GM21367 (cell line): ENCODE measurements around the gene DPAGT1.
"Not testable (repeated sequence)": the region's sequence is repeated elsewhere in the genome, so short reads cannot be mapped to it uniquely, and the experiment has no call there.

Source experiments
- ATAC-seq: cut with Tn5 transposase; IDR thresholded peaks from one replicate; pipeline ENCODE4 v1.9.1; 2021; ENCODE audit not compliant: unreplicated experiment

Gene DPAGT1

DNA sequence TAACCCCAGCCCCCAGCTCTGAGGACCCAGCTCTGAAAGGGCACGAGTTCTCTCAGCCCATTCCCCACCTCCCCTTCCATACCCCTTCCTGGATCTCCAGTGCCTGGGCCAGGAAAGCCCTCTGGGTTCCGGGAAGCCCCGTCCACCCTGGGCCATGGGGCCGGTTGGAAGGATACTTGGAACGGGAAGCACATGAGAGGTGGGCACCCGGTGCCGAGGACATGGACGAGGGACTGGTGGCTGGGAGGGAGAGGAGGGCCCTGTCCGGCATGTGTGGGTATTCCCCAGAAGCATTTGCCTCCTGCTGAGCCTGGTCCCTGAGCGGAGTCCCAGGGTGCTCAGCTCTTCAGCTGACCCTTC is 14.6 kb upstream of the DPAGT1 start:
- no peak for ATAC-seq

DNA sequence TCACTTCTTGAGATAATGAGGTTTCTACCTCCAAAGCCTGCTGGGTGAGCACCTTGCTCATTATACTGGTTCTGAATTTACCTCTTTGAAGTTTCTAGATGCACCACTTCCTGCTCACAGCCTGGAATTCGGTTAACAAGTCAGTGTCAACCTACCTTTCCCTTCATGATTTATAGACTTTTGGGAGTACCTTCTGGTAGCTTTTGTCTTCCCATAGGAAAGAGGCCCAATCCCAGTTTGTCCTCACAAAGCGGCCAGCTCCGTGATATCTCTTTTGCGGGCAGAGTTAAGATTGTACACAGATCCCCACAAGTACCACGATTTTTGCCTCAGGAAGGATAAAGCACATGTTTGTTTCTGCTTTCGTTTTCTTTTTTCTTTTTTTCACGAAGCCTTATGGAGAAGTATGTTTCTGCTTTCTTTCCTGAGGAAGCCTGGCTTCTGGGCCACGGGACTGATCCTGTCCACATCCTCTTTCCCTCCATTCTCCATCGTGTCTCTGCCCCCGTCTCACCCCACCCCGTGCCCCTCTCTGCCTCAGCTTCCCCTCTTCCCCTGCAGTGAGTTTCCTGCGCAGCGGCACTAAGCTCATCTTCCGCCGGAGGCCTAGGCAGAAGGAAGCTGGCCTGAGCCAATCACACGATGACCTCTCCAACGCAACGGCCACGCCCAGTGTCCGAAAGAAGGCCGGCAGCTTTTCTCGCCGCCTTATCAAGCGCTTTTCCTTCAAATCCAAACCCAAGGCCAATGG is 14.0 kb upstream of the DPAGT1 start:
- no peak for ATAC-seq

DNA sequence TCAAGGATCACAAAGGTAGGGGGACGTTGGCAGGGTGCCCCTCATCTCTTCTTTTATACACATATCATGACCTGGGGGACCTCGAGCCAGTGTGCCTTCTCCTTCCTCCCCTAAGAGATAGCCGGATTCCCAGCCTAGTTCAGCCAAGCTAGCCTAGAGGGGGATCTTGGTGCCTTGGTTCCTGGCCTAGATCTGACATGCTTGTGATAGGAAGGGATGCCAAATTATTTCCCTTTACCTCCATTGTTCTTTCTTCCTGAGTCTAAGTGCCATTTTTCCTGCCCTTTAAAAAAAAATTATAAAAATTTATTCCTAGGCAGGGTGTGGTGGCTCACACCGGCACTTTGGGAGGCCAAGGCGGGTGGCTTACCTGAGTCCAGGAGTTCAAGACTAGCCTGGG is 12.7 kb upstream of the DPAGT1 start:
- no peak for ATAC-seq

DNA sequence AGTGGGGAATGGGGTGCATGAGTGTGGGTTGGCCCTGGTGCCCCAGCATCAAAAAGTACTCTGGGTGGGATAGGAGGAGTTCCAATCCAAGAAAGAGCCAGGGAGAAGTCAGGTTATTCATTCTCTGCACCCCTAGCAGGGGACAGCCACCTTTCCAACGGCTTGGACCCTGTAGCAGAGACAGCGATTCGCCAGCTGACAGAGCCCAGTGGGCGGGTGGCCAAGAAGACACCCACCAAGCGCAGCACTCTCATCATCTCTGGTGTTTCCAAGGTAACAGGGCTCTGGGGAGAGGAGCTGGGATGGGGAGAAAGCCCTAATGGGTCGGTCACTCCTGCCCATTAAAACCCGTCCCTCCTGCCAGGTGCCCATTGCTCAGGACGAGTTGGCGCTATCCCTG is 12.1 kb upstream of the DPAGT1 start:
- no peak for ATAC-seq

DNA sequence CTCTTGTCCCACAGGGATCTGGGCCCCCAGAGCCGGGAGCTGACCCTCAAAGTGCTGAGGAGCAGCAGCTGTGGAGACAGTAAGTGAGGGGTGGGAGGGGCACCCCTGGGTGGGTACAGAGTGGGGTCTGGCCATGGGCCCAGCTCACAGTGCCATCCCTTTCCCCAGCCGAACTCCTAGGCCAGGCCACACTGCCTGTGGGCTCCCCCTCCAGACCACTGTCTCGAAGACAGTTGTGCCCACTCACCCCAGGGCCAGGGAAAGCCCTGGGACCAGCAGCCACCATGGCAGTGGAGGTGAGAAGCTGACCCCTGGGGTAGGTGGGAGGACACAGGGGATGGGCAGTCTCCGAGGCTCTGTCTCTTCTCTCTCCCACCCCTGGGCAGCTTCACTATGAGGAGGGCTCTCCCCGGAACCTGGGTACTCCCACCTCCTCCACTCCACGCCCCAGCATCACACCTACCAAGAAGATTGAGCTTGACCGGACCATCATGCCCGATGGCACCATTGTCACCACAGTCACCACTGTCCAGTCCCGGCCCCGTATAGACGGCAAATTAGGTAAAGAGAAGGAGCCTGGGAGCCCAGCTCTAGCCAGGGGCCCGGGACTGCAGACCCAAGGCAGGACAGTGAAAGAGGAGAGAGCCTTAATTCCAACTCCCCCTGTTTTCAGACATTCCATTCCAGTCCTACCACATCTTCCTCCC is 10.8 kb upstream of the DPAGT1 start:
- ATAC-seq = no peak

DNA sequence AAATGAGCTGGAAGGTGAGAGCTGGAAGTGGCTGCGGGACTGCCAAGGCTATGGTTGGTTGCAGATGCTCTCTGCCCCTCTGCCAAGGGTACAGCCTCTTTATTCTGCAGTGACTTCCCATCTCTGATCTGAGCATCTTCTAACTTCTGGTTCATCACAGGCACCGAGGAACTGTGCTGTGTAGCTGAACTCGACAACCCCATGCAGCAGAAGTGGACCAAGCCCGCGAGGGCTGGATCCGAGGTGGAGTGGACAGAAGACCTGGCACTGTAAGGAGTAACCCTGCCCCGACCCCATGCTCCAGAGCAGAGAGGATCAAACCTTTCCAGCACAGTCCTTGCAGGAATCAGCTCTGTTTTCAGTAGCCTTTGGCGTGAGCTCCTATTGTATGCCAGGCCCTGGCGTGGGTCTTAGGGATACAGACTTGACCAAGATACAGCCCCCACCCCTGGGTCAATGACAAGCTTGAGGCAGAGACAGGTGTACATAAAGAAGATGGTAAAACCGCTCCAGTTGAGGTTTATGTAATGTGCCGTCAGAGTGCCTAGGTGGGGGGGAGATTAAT is 9.8 kb upstream of the DPAGT1 start:
- no peak for ATAC-seq

DNA sequence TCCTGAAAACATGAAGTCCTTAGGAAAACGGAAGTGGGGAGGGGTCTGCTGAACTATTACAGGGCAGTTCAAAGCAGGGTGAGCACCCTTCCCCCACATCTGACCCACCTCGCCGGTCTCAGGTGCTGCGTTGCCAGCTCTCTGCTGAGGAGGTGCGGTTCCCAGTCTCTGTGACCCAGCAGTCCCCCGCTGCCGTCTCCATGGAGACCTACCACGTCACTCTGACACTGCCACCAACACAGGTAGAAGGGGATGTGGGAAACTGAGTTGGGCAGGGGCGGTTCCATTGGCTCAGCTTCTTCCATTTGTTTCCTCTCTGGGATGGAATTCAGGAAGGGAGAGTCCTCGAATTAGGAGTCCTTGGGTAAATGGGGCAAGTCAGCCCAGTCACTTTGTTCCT is 8.8 kb upstream of the DPAGT1 start:
- no peak for ATAC-seq

DNA sequence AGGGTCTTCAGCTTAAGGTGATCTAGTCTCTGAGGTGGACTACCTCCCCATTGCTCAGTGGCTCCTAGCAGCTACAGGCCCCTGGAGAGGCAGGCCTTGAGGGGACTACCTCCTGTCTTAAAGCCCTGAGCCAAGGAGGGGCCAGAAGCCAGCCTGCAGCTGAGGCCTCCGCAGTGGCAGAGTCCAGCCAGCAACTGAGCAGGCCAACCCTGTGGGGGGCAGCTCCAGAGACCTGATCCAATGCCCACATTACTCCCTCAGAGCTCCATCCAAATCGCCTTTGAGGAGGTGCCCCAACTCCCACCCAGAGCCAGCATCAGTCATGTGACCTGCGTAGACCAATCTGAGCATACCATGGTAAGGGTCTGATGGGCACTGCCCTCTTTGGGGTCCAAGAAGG is 8.2 kb upstream of the DPAGT1 start:
- no peak for ATAC-seq

DNA sequence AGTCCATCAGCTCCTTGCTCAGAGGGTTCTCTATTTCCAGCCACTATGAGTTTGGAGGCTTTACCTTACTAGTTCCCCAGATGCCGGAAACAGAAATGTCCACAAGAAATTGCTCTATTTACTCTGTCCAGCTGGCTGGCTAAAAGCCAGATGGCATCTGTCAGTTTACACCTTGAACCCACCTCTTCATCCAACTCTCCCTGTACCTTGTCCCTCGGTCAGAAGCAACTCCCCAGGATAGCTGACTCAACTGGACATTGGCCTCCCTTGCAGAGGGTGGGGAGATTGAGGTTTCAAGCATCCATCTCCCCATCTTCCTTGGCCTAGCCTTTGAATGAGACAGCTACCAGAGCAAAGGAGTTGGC is 7.2 kb upstream of the DPAGT1 start:
- no peak for ATAC-seq

DNA sequence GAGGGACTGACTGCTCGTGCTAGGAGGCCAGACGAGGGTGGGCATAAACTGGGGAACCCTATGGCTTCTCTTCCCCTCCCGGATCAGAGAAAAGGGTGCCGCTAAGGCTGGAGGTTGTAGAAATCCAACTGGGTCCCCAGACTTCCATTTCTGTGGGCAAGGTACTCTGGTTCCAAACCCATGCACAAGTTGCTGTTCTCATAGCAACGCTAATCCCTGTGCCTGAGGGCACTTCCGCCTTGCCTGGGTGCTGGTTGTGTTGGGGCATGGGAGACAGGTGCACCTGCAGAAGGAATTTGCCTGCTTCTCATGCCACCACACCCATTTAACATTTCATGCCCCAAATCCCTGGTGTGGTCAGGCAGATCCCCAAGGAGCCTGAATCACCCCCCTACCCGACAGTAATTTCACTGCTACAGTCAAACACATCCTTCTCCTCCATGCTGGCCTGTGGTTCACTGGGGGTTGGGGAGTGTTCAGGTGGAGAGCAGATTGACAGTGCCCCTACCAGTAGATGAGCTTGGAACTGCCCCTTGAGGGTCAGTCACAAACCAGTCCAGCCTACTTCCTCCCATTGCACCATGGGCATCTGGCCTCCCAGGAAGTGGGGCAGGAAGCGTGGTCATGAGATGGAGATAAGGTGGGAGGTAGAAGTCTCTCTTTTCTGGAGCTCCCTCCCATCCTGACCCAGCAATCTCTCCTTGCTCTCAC is 6.6 kb upstream of the DPAGT1 start:
- no peak for ATAC-seq

DNA sequence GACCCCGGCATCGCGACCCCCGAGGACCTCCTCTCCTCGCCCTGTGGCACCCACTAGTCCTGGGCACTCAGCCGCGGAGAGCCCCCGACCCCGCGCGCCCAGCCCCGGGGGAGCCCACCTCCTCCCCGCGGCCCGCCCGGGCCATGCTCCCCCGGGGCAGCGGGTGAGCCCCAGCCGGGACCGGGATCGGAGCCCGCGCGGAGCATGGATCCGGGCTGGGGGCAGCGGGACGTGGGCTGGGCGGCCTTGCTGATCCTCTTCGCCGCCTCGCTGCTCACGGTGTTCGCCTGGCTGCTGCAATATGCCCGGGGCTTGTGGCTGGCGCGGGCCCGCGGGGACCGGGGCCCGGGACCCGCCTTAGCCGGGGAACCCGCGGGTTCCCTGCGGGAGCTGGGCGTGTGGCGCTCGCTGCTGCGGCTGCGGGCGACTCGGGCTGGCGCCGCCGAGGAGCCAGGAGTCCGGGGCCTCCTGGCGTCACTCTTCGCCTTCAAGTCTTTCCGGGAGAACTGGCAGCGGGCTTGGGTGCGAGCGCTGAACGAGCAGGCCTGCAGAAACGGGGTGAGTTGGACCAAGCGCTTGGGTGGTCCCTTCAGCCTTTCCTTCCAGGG is 6.0 kb upstream of the DPAGT1 start:
- peak; percentile 12 for ATAC-seq

DNA sequence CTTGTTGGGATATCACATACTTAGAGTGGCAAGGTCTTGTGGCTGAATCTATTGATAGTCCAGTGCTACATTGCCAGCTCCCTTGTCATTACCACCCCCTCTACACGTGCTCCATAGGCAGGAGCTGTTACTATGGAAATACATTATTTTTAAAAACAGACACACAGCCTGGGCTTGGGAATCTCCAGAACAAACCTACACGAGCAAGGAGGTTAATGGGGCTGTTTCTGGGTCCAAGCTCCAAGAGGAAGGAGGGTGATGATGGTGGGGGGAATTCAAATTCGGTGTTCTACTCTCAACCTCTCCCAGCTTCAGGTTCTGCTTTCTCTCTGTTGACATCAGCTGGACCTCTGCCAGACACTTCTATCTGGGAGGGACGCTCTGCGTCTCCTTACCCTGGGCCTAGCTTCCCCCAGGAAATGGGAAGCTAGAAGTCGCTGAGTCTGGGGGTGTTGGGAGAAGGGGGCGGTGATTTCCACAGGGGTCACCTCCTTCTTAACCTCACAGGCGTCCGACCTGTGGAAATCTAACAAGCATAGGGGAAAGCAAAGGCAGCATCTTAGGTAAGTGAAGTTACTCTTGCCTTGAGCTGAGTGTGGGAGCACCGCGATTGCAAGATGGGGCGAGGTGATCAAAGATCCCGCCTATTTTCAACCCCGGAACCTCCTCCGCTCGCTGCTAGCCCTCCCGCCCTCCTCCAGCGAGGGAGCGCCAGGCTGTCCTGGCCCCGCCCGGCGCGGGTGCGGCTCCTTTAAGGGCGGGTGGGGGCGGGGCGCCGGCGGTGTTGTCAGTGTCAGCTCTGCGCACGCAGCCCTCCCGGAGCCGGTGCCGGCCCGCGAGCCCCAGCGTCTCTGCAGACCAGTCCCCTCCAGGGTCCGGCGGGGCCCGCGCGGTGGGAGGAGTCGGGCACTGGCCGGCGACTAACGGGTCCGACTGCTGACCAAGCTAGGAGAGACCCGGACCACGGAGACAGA is 5.2 kb upstream of the DPAGT1 start, which contains the start of gene C2CD2L:
C2CD2L (plus strand) TSS at position 781 of the 974 bp plus-strand sequence. CDS start 398 bp downstream, outside the sequence.
- ATAC-seq = peak; percentile 58

DNA sequence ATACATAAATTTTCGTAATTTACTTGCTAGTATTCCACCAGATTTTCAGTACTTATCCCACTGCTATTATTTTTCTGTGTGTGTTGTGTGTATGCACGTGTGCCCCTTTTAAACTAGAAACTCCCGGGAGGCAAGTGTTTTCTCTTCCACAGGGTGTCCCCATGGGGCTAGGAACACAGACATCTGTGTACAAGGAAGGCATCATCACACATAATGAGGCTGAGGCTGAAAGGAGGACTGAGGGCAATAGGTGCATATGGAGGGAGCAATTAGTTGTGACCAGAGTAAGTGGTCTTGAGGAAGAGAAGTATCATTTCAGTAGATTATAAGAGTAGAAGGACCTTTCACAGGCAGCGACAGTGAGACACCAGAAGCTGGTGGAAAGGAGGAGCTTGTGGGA is 2.1 kb upstream of the DPAGT1 start:
- no peak for ATAC-seq

DNA sequence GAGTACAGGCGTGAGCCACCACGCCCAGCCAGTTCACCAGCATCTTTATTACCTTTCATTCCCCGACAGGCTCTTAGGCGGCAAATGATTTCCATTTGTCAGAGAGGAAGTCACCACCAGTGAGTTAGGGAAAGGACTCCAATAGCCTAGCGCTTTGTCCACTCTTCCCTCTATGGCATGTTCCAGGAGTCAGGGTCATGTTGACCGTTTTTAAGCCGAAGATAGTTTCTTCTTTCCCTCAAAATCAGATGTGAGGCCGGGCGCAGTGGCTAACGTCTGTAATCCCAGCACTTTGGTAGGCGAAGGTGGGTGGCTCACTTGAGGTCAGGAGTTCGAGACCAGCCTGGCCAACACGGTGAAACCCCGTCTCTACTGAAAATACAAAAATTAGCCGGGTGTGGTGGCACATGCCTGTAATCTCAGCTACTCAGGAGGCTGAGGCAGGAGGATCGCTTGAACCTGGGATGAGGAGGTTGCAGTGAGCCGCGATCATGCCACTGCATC is 1.6 kb upstream of the DPAGT1 start:
- ATAC-seq = not testable (repeated sequence)

DNA sequence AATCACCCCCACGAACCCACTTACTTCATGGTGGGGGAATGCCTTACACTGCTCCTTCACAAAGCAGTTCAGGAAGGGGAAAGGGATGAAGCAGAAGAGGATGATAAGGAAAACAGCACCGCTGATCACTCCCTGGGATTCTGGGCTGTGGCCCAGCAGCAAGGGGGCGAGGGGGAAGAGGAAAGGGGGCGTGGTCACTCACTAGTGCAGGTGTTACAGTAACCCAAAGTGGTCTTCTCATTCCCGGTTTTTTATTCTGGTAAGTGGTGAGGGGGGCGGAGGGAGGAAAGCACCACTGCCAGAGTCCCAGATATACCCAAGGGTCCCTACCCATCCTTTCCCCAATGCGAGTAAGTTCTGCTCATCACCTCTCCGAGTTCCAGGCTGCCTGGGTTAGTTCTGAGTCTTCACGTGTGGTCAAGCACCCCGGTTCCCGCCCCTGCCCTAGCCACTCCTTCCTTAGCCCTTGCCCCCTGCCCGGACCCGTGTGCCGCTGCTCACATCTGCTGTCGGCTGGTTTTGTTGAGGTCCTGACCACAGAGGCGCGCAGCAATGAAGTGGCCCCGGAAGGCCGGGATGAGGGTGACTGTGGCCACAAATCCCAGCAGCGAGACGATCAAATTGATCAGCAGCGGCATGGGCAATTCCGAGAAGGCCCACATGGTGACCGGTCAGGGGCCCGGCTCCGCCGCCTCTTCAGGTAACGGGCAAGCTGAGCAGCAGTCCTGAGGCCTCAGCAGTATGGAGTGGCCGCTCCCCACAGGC is 477 bp downstream of the DPAGT1 start:
- peak; percentile 11 for ATAC-seq

DNA sequence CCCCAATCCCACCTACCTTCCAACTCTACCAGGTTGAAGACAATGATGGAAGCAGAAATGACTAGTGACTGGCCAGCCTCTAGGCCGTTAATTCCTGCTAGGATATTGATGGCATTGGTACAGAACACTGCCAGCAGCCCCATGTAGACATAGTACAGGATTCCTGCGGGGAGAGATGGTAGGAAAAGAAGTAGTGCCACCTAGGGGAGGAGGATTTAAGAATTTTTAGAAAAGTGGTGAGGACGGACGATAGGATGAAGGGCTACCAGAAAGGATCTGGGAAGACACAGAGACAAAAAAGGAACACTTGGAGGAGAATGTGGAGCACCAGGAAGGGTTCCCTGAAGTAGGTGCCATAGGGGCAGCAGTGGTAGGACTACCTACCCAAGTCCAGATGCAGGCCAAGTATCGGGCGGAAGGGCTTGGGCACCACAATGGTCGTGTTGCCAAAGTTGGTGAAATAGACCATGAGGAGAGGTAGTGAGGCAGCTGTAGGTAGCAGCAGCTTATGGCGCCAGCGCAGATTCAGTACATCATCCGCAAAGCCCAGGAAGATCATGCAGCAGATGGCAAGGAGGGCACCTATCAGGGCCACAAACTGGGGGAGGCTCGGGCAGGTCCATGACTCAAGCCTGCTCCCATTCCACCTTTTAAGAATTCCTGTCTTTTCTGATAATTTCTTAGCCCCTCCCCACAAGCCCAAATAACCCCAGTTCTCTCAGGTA is 1.2 kb downstream of the DPAGT1 start:
- ATAC-seq = no peak

DNA sequence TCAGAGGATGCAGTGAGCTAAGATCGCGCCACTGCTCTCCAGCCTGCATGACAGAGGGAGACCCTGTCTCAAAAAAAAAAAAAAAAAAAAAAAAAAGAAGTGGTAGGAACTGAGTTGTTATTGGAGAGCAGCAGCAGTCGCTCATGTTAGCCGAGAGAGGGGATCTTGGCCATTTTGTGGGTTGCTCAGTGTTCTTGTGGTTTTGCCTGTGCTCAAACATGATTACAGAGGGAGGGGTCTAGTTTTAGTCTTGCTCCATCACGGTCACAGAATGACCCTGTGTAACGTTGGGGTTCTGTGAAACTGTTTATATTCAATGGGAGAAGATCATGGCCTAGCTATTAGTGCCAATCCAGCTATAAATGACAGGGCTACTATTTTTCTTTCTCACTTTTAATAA is 1.9 kb downstream of the DPAGT1 start:
- no peak for ATAC-seq

DNA sequence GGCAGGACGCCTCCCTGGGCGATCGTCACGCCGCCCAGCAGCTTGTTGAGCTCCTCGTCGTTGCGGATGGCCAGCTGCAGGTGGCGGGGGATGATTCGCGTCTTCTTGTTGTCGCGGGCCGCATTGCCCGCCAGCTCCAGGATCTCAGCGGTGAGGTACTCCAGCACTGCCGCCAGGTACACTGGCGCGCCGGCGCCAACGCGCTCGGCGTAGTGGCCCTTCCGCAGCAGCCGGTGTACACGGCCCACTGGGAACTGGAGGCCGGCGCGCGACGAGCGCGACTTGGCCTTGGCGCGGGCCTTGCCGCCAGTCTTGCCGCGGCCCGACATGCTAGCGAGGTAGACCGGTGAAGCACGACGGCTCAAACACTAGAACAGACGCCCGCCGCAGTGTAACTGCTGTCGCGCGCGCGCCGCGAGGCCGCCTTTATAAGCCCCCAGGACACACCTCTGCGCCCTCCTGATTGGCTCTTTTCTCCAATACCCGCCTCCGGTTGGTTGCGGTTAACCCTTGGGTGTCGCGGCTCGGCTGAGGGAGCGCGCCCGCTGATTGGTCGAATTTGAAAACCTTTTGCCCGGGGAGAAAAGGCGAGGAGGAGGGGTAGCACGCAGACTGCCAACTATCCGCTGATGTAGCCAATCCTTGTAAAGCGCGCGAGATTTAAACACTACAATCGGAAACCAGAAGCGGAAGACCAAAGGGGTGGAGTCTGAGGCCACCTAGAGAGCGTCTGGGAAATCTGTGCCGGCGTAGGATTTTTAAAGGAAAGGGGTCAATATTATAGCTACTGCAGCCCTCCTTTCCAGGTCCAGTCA is 6.4 kb downstream of the DPAGT1 start:
- peak; percentile 75 for ATAC-seq
